C4-2B (cell line): Measurements from ENCODE around the gene TRIM71.
"Not testable (repeated sequence)": the region's sequence is repeated elsewhere in the genome, so short reads cannot be mapped to it uniquely, and the experiment has no call there.

Experiments
- CTCF ChIP-seq: fragments of 450-650 bp; conservative IDR thresholded peaks from 2 replicates; pipeline ENCODE4 v1.5.1; 2017; ENCODE audit warnings: mild to moderate bottlenecking
- ZFX ChIP-seq: fragments of 450-650 bp; IDR thresholded peaks from 2 replicates; pipeline ENCODE4 v1.6.1; 2017

- not testable (repeated sequence) for TF ChIP-seq CTCF, ZFX
These were observed 16.4 kb upstream of the TRIM71 start for GRCh38 chr3:32801440-32801839.
